AG04450 (cell line): ENCODE results near the gene TRAF1. TPM values are rescaled to one million over a fixed set of nuclear protein-coding genes. Genes with fewer than 3 reads are reported as not detected.

Experiments used
- CTCF ChIA-PET: fragments of 300-600, 350-600 bp; formaldehyde crosslinking; extraction: SDS; loops from one replicate; lab custom pipeline; 2022; ENCODE audit warnings: antibody characterized with exemption, inconsistent platforms; lab: Charles Lee
- POLR2A ChIA-PET: fragments of 350-600 bp; formaldehyde crosslinking; extraction: SDS; loops from one replicate; lab custom pipeline; 2021; ENCODE audit warnings: antibody characterized with exemption, inconsistent platforms; lab: Yijun Ruan, JAX
- DNase-seq: peaks from one replicate; pipeline ENCODE4 v3.0.0-alpha.2; 2011; ENCODE audit warnings: low read depth, low spot score
- H3K27ac ChIP-seq: one replicate; pipeline ENCODE4 v1.5.1; 2012; ENCODE audit warnings: low read depth, low read length, control low read depth
- H3K27me3 ChIP-seq: one replicate; pipeline ENCODE4 v1.6.0; 2012; ENCODE audit warnings: low read length; ENCODE audit not compliant: control insufficient read depth, insufficient read depth
- H3K4me3 ChIP-seq: 2 replicates; pipeline ENCODE4 v1.5.1; 2011; ENCODE audit warnings: mild to moderate bottlenecking, low read depth, low read length, control low read depth
- H3K9me3 ChIP-seq: 2 replicates; pipeline ENCODE4 v1.5.1; 2012; ENCODE audit warnings: low read length; ENCODE audit not compliant: control insufficient read depth, insufficient read depth
- CTCF ChIP-seq: IDR thresholded peaks from 2 replicates; pipeline ENCODE4 v1.5.1; 2011; ENCODE audit warnings: low read depth, low read length, control low read depth, inconsistent platforms
- polyA plus RNA-seq: library from polyadenylated mRNA; depleted of rRNA; stranded (reverse); fragments of >200 nt; gene quantifications from 2 replicates; pipeline ENCODE4 v1.2.3, GENCODE V29; 2011

Gene TRAF1
- polyA plus RNA-seq, 1 experiment, result 3.7 TPM

DNA sequence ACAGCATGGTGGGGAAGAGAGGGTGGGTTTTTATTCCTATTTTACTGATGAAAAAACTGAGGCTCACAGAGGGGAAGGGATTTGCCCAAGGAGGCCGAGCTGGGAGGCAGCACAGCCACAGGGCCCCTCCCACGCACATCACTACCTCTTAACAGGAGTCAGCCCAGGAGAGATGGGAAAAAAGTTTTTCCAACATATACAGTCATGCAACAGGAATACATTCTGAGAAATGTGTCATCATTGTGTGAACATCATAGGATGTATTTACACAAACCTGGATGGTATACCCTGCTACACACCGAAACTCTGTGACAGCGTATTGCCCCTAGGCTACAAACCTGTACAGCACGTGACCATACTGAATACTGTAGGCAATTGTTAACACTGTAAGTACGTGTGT, 11.6 kb downstream of the TRAF1 start:
- H3K27me3 ChIP-seq, result peaks cover 2% of the 10 kb centered on the region
- H3K4me3 ChIP-seq, result no peak overlapping the region
- H3K27ac ChIP-seq, result no peak overlapping the region
- H3K9me3 ChIP-seq, result peaks cover 4% of the 10 kb centered on the region
- POLR2A ChIA-PET, result no interaction called here
- DNase-seq, result no peak
- CTCF ChIA-PET, result interaction anchor here (2.8 kb wide), 1 partner anchor 22 kb away, joined by 11 read pairs; no protein-coding TSS in a partner anchor
- no peak for TF ChIP-seq CTCF

- Histone ChIP-seq H3K9me3 (peaks cover 4% of the 10 kb centered on the region), H3K27me3 (peaks cover 2% of the 10 kb centered on the region), H3K4me3 (no peak overlapping the region), H3K27ac (no peak overlapping the region)
- no peak for DNase-seq
- ChIA-PET CTCF (no interaction called here), POLR2A (no interaction called here)
- no peak for TF ChIP-seq CTCF
Measured at GRCh38 chr9:120914396-120914795, 12.2 kb downstream of the TRAF1 start.

GRCh38 chr9:120913647-120914264, 12.8 kb downstream of the TRAF1 start:
- TF ChIP-seq CTCF, result no peak
- CTCF ChIA-PET, result no interaction called here
- Histone ChIP-seq H3K4me3 (no peak overlapping the region), H3K27me3 (no peaks in the 10 kb centered on the region), H3K9me3 (peaks cover 4% of the 10 kb centered on the region), H3K27ac (no peak overlapping the region)
- DNase-seq, result no peak
- POLR2A ChIA-PET, result no interaction called here

DNA sequence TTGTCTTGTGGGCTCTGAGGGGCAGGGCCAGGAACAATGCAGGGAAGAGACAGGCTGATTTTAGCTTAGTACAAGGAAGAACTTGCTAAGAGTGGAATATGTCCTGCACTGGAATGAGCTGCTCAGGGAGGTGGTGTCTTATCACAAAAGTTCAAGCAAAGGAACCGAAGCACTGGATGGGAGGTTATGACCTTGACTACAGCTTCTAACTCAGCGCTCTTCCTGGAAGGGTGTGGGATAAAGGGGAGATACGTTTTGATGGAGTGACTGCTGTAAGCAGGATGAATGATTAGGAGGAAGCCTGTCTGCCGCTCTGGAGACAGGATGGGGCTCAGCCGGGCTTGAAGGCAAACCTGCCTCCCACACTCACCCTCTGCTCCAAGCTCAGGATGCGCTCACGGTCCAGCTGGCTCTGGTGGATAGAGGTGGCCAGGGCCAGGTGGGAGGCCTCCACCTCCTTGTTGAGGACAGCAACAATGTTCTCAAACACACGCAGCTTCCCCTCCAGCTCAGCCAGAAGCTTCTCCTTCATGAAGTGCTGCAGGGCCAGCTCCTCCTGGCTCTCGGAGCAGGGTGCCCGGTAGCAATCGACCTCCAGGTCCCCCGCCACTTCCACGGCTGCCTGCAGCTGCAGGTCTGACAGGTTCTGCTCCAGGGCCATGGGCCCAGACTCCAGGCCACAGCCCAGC, 13.5 kb downstream of the TRAF1 start:
- H3K27me3 ChIP-seq, result no peaks in the 10 kb centered on the region
- TF ChIP-seq CTCF, result no peak
- CTCF ChIA-PET, result interaction anchor here (0.5 kb wide), 1 partner anchor 295 kb away, joined by 3 read pairs; no protein-coding TSS in a partner anchor
- H3K9me3 ChIP-seq, result peaks cover 4% of the 10 kb centered on the region
- H3K27ac ChIP-seq, result no peak overlapping the region
- POLR2A ChIA-PET, result no interaction called here
- no peak overlapping the region for H3K4me3 ChIP-seq
- no peak for DNase-seq

DNA sequence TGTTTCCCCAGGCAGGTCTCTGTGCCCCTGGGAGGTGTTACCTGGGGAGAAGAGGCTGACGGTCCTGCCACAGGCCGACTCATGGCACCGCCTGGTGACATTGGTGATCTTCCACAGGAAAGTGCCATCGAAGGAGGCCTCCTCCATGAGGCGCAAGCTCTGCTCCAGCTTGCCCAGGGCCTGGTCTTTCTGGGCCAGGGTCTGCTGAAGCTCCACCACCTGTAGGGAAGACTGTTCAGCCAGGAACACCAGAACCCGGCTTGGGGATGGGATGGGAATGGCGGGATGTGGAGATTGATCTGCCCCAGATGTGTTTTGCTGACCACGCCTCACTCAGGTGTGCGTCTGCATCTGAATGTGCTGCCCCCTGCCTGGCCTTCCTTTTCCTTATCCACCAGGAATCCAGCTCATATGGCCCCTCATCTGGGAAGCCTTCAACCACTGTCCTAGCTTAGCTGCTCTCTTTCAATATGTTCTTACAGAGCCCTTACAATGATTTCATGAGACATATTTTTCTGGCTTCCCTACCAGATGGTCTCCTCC, 15.2 kb downstream of the TRAF1 start:
- Histone ChIP-seq H3K4me3 (no peak overlapping the region), H3K27ac (no peak overlapping the region), H3K27me3 (no peaks in the 10 kb centered on the region), H3K9me3 (no peaks in the 10 kb centered on the region; the same call in 1 of the 2 replicates)
- ChIA-PET CTCF (interaction anchor here (0.9 kb wide), 1 partner anchor 70 kb away, joined by 5 read pairs; no protein-coding TSS in a partner anchor), POLR2A (no interaction called here)
- TF ChIP-seq CTCF, result no peak
- no peak for DNase-seq
